Muscle of leg (tissue), 11 donors: ENCODE measurements around the gene COL13A1. TPM values are rescaled to one million over a fixed set of nuclear protein-coding genes. Genes with fewer than 3 reads are reported as not detected.

Experiments
- DNase-seq: peaks from one replicate; pipeline ENCODE4 v3.0.0; 2013
- H3K27ac ChIP-seq: one replicate; pipeline ENCODE4 v1.5.1; 2013; ENCODE audit warnings: mild to moderate bottlenecking, low read length, control low read depth
- H3K27me3 ChIP-seq: one replicate; pipeline ENCODE4 v1.6.1; 2013; ENCODE audit warnings: low read length; ENCODE audit not compliant: control insufficient read depth, insufficient read depth
- H3K36me3 ChIP-seq: one replicate; pipeline ENCODE4 v1.6.1; 2013; ENCODE audit warnings: low read length; ENCODE audit not compliant: control insufficient read depth, insufficient read depth
- H3K4me1 ChIP-seq: one replicate; pipeline ENCODE4 v1.6.1; 2013; ENCODE audit warnings: low read length; ENCODE audit not compliant: control insufficient read depth, insufficient read depth
- H3K4me3 ChIP-seq: one replicate; pipeline ENCODE4 v1.5.1; 2013; ENCODE audit warnings: low read length, control low read depth
- H3K9me3 ChIP-seq: replicated peaks from 2 replicates; pipeline ENCODE4 v1.6.1; 2013; ENCODE audit warnings: low read depth, low read length; ENCODE audit not compliant: control insufficient read depth
- WGBS: methylation state at CpG from one replicate; pipeline ENCODE4 v1.1.5; 2013; ENCODE audit warnings: missing lambda C conversion rate; ENCODE audit not compliant: insufficient coverage; 5-methylcytosine and 5-hydroxymethylcytosine counted together
- polyA plus RNA-seq, 8 donors: library from polyadenylated mRNA; unstranded; fragments of 120-200 nt; gene quantifications; one replicate each; pipeline versions ENCODE4 v1.2.1 to v1.2.3, GENCODE V29; 2013; ENCODE audit warnings: inconsistent platforms in 1 of 8, low replicate concordance in 1 of 8; ENCODE audit not compliant: insufficient read length in 8 of 8, insufficient read depth in 1 of 8
- total RNA-seq: library from RNA; stranded (reverse); fragments of 120-200 nt; gene quantifications from one replicate; pipeline ENCODE4 v1.2.4, GENCODE V29; 2013

Gene COL13A1
- total and polyA plus RNA-seq, 9 donors, result 4.8 to 26.7 (median 11.6) TPM

DNA sequence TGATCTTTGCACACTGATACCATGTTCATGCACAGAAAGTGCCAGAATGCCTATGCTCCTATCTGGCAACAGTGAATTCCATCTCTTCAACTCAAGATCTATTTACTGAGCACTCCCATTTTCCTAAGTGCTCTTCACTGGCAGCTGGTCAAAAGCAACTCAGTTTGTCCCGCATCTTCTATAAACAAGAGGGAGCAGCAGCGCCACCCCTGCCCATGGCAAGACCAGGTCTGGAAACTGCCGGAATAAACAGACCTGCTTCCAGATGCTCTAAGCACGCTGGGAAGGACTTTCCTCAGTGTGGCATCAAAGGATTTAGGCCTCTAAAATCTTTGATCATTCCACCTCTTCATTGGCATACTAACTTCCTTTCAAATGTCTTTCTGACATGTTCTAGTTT lies 146.6 kb downstream of the COL13A1 start:
- no peaks in the 10 kb centered on the region for H3K4me1 ChIP-seq
- peaks cover 4% of the 10 kb centered on the region for H3K27me3 ChIP-seq
- no peaks in the 10 kb centered on the region for H3K9me3 ChIP-seq
- 70% methylated on average over 3 of the region's 4 CpGs for WGBS
- peaks cover 3% of the 10 kb centered on the region for H3K36me3 ChIP-seq
- DNase-seq, result no peak
- no peak overlapping the region for H3K4me3 ChIP-seq
- no peak overlapping the region for H3K27ac ChIP-seq

DNA sequence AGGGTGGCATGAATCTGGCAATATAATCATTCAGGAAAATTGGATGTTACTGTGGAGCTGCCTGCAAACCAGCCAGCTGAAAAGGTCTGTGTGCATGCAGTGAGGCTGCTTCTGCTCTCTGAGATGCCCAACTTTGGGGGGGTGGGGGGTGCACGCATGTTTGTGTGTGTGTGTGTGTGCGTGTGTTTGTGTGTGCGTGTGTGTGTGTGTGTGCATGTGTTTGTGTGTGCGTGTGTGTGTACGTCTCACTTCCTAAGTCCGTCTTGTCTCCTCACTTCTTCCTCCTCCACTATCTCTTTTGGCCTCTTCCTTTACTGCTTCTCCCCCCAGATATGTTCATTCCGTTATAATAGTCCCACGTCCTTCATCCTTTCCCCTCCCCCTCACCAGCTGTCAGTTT lies 148.1 kb downstream of the COL13A1 start:
- Histone ChIP-seq H3K36me3 (peaks cover 3% of the 10 kb centered on the region), H3K9me3 (no peaks in the 10 kb centered on the region), H3K27ac (no peak overlapping the region), H3K4me3 (no peak overlapping the region), H3K27me3 (peaks cover 4% of the 10 kb centered on the region), H3K4me1 (no peaks in the 10 kb centered on the region)
- DNase-seq, result no peak
- WGBS, result 80% methylated on average over 1 of the region's 8 CpGs

DNA sequence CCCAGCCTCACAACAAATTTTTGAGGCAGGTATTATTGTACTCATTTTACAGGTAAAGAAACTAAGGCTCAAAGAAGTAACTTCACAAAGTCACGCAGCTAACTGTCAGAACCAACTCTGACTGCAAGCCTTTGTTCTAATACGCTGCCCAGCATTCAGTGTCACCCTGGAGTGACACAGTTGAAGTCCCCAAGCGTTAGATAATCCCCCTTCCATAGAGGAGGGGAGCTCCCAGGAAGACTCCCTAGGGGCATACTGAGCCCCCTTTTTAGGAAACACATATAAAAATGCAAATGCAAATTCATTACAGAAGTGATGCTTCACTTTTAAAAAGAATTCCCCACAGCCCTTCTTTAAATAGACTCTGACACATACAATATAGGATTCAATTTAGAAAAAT lies 150.0 kb downstream of the COL13A1 start:
- DNase-seq, result no peak
- Histone ChIP-seq H3K36me3 (peaks cover 3% of the 10 kb centered on the region), H3K4me3 (no peak overlapping the region), H3K27ac (no peak overlapping the region), H3K9me3 (no peaks in the 10 kb centered on the region), H3K4me1 (no peaks in the 10 kb centered on the region), H3K27me3 (peaks cover 4% of the 10 kb centered on the region)
- WGBS, result no CpG with 5 or more reads among the region's 3 CpGs

DNA sequence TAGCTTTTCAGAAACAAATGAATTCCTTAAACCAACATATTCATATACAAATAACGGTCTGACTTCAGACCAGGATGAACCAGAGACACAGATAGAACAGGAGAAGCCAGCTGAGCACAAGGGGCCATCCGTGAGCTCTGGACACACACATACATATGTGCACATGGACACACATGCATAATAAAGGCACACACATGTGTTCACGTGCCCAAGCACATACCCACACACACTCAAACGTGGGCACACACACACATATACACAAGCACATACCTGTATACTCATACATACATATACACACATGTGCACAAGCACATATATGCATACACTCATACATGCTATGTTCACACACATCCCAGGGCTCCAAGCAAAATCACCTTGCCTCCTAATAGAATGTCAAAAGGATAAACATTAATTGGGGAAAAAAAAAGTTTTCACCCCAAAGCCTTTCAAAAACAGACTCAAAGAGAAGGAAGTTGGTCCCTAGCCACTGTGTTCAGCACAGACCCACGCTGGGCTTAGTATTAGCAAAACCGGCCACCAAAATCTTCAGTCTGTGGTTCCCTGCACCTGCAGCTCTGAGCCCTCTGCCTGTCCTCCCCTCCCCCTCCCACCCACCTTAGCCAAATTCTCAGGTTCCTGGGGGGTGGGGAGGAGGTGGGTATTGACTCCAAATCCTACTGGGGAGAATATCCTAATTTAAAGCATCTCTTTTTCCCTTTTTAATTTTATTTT lies 150.5 kb downstream of the COL13A1 start:
- Histone ChIP-seq H3K27ac (no peak overlapping the region), H3K4me1 (no peaks in the 10 kb centered on the region), H3K9me3 (no peaks in the 10 kb centered on the region), H3K27me3 (peaks cover 4% of the 10 kb centered on the region), H3K36me3 (peaks cover 3% of the 10 kb centered on the region), H3K4me3 (no peak overlapping the region)
- DNase-seq, result no peak
- WGBS, result 39% methylated on average over 4 of the region's 6 CpGs

DNA sequence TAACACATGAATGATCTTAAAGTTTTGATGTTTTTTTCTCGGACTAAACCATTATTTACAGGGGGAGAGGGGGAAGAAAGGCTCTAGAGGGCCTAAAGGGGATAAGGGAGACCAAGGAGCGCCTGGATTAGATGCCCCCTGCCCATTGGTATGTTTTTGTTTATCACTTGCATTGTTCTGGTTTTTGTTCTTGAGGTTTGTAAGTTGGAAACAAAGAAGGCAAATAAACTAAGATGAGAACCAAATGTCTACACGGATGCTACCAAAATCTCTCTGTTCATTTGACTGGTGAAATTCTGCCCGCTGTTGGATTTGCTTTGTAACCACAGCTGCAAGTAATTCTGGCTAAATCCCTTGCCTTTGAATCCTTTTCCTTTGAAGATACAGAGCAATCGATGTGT lies 151.1 kb downstream of the COL13A1 start:
- peaks cover 4% of the 10 kb centered on the region for H3K27me3 ChIP-seq
- no peak for DNase-seq
- WGBS, result no CpG with 5 or more reads among the region's 5 CpGs
- no peaks in the 10 kb centered on the region for H3K9me3 ChIP-seq
- H3K36me3 ChIP-seq, result peaks cover 3% of the 10 kb centered on the region
- no peaks in the 10 kb centered on the region for H3K4me1 ChIP-seq
- H3K27ac ChIP-seq, result no peak overlapping the region
- H3K4me3 ChIP-seq, result no peak overlapping the region

DNA sequence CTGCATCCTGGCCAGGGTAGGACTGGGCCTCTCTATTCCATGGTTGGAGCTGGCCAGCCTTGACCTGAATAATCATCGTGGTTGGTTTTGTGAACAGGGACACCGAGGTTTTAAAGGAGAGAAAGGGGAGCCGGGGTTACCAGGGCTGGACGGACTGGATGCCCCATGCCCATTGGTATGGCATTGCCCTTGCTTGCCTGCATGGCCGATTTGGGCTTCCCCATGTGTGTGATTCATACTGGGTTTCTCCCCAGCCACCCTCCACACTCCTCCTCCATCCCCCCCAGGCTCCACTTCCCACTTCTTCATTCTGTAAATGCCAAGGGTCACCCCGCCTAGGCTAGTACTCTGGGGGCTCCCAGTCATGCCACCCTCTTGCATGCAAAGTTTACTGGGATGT lies 152.1 kb downstream of the COL13A1 start:
- Histone ChIP-seq H3K27me3 (peaks cover 4% of the 10 kb centered on the region), H3K4me1 (no peaks in the 10 kb centered on the region), H3K4me3 (no peak overlapping the region), H3K9me3 (no peaks in the 10 kb centered on the region), H3K36me3 (peaks cover 2% of the 10 kb centered on the region), H3K27ac (no peak overlapping the region)
- 96% methylated on average over 2 of the region's 6 CpGs for WGBS
- DNase-seq, result no peak

DNA sequence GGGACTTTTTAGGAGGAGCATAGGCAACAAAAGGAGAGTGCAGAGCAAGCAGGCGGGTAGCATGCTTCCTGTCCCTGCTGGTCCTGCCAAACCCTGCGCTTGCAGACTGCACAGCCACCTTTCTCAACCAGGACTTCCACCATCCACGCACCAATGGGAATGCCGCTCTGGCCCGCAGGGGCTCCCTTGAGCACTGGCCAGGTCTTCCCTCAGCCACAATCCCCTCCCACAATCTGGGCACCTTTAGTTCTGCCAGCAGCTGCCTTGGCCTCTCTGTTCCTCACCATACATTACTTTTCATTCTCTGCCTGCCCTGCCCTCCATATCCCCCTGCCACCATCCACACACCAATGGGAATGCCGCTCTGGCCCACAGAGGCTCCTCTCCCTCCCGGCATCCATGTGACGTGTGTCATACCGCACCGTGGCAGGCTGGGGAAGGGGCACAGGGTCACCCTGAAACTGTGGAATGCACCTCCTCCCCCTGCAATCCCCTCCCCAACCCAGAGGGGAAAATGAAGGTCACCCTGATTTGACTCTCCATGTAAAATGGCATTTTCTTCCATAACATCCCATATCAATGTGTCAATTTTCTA lies 153.6 kb downstream of the COL13A1 start:
- WGBS, result 85% methylated on average over 6 of the region's 10 CpGs
- no peak for DNase-seq
- Histone ChIP-seq H3K9me3 (no peaks in the 10 kb centered on the region), H3K4me3 (no peak overlapping the region), H3K4me1 (no peaks in the 10 kb centered on the region), H3K27ac (no peak overlapping the region), H3K36me3 (no peaks in the 10 kb centered on the region), H3K27me3 (peaks cover under 1% of the 10 kb centered on the region)

DNA sequence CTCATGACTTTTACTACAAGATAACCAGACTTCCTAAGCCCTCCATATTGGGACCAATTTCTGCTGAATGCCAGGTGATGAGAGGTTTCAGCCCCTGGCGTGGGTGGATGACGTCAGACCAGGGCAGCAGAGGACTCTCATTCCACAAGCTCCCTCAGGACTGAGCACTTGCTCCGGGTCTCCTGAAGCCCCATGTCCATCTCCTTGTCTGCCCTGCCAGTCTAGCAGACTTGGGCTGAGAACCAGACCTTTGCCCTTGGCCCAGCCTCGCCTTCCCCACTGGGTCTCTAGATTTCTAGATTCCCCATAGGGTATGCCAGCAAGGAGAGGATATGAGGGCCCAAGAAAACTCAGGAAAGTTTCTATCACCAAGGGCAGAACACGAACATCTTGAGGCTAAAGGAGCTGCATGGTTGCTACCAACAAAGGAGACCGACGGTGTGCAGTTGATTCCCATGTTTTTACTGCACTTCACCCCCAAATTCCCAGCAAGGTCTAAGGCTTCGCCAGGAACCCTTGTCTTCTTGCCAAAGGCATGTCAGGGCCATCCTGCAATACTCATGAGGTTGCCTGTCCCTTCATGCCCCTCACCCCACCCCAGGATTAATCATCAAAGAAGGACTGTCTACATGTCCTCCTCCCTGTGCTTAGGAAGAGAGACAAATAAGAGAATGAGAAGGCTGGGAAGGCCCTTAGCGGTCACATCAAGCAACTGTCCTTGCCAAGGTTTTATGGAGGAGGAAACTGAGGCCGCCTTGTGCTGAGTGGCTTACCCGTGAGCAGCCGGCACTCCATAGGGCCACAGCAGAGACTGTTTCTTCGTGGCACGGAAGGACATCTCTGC lies 154.4 kb downstream of the COL13A1 start:
- Histone ChIP-seq H3K4me1 (no peaks in the 10 kb centered on the region), H3K36me3 (no peaks in the 10 kb centered on the region), H3K4me3 (no peak overlapping the region), H3K27me3 (no peaks in the 10 kb centered on the region), H3K27ac (no peak overlapping the region), H3K9me3 (no peaks in the 10 kb centered on the region)
- WGBS, result 92% methylated on average over 13 of the region's 14 CpGs
- no peak for DNase-seq

DNA sequence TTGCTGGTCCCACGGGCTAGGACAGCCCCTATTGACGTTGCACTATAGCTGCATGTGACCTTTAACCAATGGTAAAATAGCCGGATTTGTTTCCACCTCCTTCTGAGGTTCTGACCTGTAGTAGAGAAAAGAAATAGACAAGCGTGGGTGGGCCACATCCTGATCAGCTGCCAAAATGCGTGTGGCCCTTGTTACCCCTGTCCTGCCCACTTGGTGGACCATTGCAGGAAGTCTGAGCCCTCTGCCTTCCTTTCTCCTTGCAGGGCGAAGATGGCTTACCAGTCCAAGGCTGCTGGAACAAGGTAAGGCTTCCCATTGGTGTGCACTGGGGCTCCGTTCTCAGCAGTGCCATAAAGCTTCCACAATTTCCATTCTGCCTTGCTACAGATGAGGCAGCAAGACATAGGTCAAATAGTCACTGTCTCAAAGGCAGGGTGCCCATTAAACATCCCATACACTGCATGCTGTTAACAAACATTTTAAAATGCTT lies 155.1 kb downstream of the COL13A1 start:
- Histone ChIP-seq H3K27me3 (no peaks in the 10 kb centered on the region), H3K36me3 (no peaks in the 10 kb centered on the region), H3K9me3 (no peaks in the 10 kb centered on the region), H3K27ac (no peak overlapping the region), H3K4me3 (no peak overlapping the region), H3K4me1 (peaks cover 3% of the 10 kb centered on the region)
- DNase-seq, result no peak
- 54% methylated on average over 4 of the region's 7 CpGs for WGBS

DNA sequence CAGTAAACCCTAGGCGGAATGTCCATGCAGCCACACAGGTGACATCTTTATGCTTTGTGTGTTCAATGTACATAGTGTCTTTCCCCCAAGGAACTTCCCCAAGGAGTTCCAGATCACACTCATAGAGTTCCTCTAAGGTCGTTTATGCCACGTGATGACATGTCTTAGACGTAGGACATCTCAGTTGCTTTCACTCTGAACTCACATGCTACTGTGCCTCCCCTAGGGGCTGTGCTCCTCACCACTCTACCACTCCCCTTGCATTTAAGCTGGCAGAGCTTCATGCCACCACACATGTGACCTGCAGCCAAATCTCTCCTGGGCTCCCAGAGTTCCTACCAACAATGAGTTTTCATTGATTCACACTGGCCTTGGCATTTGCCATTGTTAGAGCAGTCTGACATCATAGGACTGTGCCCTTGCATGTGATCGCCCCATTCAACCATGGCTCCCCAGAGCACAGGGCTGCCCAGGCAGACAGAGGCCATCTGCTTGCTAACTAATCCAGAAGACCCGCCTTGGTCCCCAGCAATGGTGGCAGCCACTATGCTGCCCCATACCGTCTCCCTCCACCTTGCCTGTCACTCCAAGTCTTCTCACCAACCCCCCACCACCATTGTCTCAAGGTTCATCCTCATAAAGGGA lies 155.7 kb downstream of the COL13A1 start:
- DNase-seq, result no peak
- H3K36me3 ChIP-seq, result no peaks in the 10 kb centered on the region
- no peak overlapping the region for H3K27ac ChIP-seq
- no peaks in the 10 kb centered on the region for H3K27me3 ChIP-seq
- no peaks in the 10 kb centered on the region for H3K9me3 ChIP-seq
- H3K4me1 ChIP-seq, result peaks cover 3% of the 10 kb centered on the region
- H3K4me3 ChIP-seq, result no peak overlapping the region
- 88% methylated on average over 6 of the region's 7 CpGs for WGBS
